Measurements from ENCODE around the gene SSH3. TPM values are rescaled to one million over a fixed set of nuclear protein-coding genes. Genes with fewer than 3 reads are reported as not detected.
A peak's percentile ranks its signal among the peaks of the same experiment; 100 is the strongest.

Gene SSH3
- total and polyA plus RNA-seq, 2 of the 8 experiments (the other 6 are each of a cell fraction or from before 2014, with no cell fraction given) = 16.9 to 19.8 TPM

- H2BK15ac ChIP-seq (ENCODE audit: low read length) = no peak overlapping the region
- H3K14ac ChIP-seq (ENCODE audit: insufficient read length) = no peak overlapping the region
- H2BK20ac ChIP-seq (ENCODE audit: low read length) = no peak overlapping the region
- no peak overlapping the region for H2BK5ac ChIP-seq (ENCODE audit: low read depth, low read length)
- no peak overlapping the region for H2AFZ ChIP-seq (ENCODE audit: low read length)
- H3K56ac ChIP-seq (replicated peaks; ENCODE audit: insufficient read length, low read depth, low read length) = no peak overlapping the region
- H3K4me3 ChIP-seq (ENCODE audit: extremely low read depth in 1 of 4, insufficient read depth in 2 of 4, low read depth in 3 of 4, low read length in 4 of 4) = peak overlapping the region in 3 of 4 experiments; percentile 8 to 94 (median 26); a peak in 2 of 8 replicates
- H3K27ac ChIP-seq (ENCODE audit: low read depth, low read length) = no peak overlapping the region
- no peaks in the 10 kb centered on the region for H3K79me2 ChIP-seq (ENCODE audit: control insufficient read depth in 1 of 2, insufficient read depth in 2 of 2, low read length in 2 of 2)
- 95% methylated on average over 18 of the region's 28 CpGs; no CpG with 5 or more reads in 1 of the 2 experiments for WGBS, 2 experiments (ENCODE audit: extremely low coverage in 1 of 2, insufficient coverage in 1 of 2, insufficient read length in 1 of 2, insufficient replicate concordance in 2 of 2, low coverage in 1 of 2, low lambda C conversion rate in 2 of 2, missing lambda C conversion rate in 1 of 2)
- H3K4ac ChIP-seq (replicated peaks; ENCODE audit: insufficient read length, low read depth, low read length) = no peak overlapping the region
- no peaks in the 10 kb centered on the region for H3K9me3 ChIP-seq (ENCODE audit: insufficient read depth in 2 of 2, low read depth in 1 of 2, low read length in 1 of 2)
- H3K79me1 ChIP-seq (ENCODE audit: low read depth, low read length) = no peaks in the 10 kb centered on the region; the same call in 1 of the 2 replicates
- no peak overlapping the region; the same call in 1 of the 2 replicates for H3K18ac ChIP-seq (ENCODE audit: extremely low read depth, low read length)
- no peak overlapping the region for H3K9ac ChIP-seq (replicated peaks in 1 of 4; ENCODE audit: extremely low read depth in 1 of 4, low read depth in 3 of 4, low read length in 3 of 4)
- no peak overlapping the region for H2BK120ac ChIP-seq (replicated peaks; ENCODE audit: low read depth, low read length)
- CTCF ChIA-PET (ENCODE audit: partially characterized antibody) = interaction anchor here (1.0 to 4.8 kb wide), 8 partner anchors 10 to 248 kb away, joined by 3 to 33 read pairs (median 5); partner anchors contain the start of gene ANKRD13D
- no peak overlapping the region for H3K23ac ChIP-seq (ENCODE audit: insufficient read length)
- peaks cover 0 to 20% (median 16%) of the 10 kb centered on the region in 4 experiments; a peak in 5 of 7 replicates for H3K4me1 ChIP-seq (replicated peaks in 1 of 4; ENCODE audit: control insufficient read depth in 3 of 4, insufficient read depth in 4 of 4, low read length in 3 of 4)
- DNase-seq (ENCODE audit: low read depth in 1 of 2, low spot score in 2 of 2) = no peak
- no peak overlapping the region for H4K8ac ChIP-seq (ENCODE audit: extremely low read depth, insufficient read depth, low read length)
- H3K23me2 ChIP-seq (ENCODE audit: low read depth, low read length) = peaks cover 19% of the 10 kb centered on the region; the same call in 1 of the 2 replicates
- peak overlapping the region; percentile 81 to 85 for H3K4me2 ChIP-seq (ENCODE audit: insufficient read depth in 1 of 2, low read depth in 2 of 2, low read length in 2 of 2)
- peaks cover 0 to 14% (median 7%) of the 10 kb centered on the region in 4 experiments; a peak in 3 of 8 replicates for H3K36me3 ChIP-seq (ENCODE audit: control insufficient read depth in 2 of 4, insufficient read depth in 4 of 4, low read length in 3 of 4)
- no peak overlapping the region for H4K91ac ChIP-seq (replicated peaks; ENCODE audit: insufficient read length, low read length)
- TF ChIP-seq CREB1 (IDR thresholded peaks at IDR 0.05) (no peak), PHF8 (conservative IDR thresholded peaks at IDR 0.05; ENCODE audit: low read depth, low read length) (no peak), HDAC2 (IDR thresholded peaks at IDR 0.05; ENCODE audit: borderline replicate concordance in 1 of 2, low read depth in 2 of 2, low read length in 2 of 2) (no peak), KDM1A (IDR thresholded peaks at IDR 0.05; ENCODE audit: borderline replicate concordance, low read length) (no peak), BRCA1 (IDR thresholded peaks at IDR 0.05; ENCODE audit: low read depth, low read length) (no peak)
- H2BK12ac ChIP-seq (ENCODE audit: low read depth, low read length) = no peak overlapping the region
- no peak overlapping the region for H4K5ac ChIP-seq (ENCODE audit: insufficient read length, low read depth, low read length)
- no peak overlapping the region for H2AK5ac ChIP-seq (ENCODE audit: low read depth, low read length)
- POLR2A ChIA-PET (ENCODE audit: partially characterized antibody) = interaction anchor here (0.6 to 9.7 kb wide), 6 partner anchors 10 to 61 kb away, joined by 3 to 106 read pairs (median 7); partner anchors contain the start of gene ANKRD13D
- H4K20me1 ChIP-seq (replicated peaks in 1 of 2; ENCODE audit: control insufficient read depth in 1 of 2, insufficient read depth in 2 of 2, low read length in 2 of 2) = peaks cover 0 to 11% of the 10 kb centered on the region in 2 experiments
- H3K27me3 ChIP-seq (replicated peaks in 1 of 4; ENCODE audit: control insufficient read depth in 3 of 4, extremely low read depth in 1 of 4, insufficient read depth in 3 of 4, low read length in 3 of 4) = peaks cover 0 to 11% (median 7%) of the 10 kb centered on the region in 4 experiments; a peak in 5 of 7 replicates
- no peak for FAIRE-seq
Observed at GRCh38 chr11:67301313-67301921, 1.9 kb upstream of the SSH3 start.
